GM12878 (cell line): ENCODE data around the gene ENPP6. TPM values are rescaled to one million over a fixed set of nuclear protein-coding genes. Genes with fewer than 3 reads are reported as not detected.

Source experiments
- ATAC-seq: fragments of 200-7000 bp; cut with Tn5 transposase; 3 replicates; pipeline ENCODE4 v1.9.1; 2020; ENCODE audit warnings: mild to moderate bottlenecking, moderate library complexity
- BruUV-seq: library from RNA; stranded (reverse); fragments of 400-500 nt; replicated peaks from 2 replicates; lab custom pipeline; 2021; lab: Mats Ljungman, UMichigan
- CTCF ChIA-PET: fragments of 300-600 bp; sonication (Branson Sonifier 250); formaldehyde crosslinking; extraction: SDS; loops from one replicate; lab custom pipeline; 2021; ENCODE audit warnings: inconsistent platforms; lab: Yijun Ruan, JAX
- POLR2A ChIA-PET: fragments of 350-600 bp; formaldehyde crosslinking; extraction: SDS; loops from one replicate; lab custom pipeline; 2021; ENCODE audit warnings: inconsistent platforms; lab: Charles Lee
- RAD21 ChIA-PET: fragments of 300-600 bp; sonication (Branson Sonifier 250); formaldehyde crosslinking; loops from one replicate; lab custom pipeline; 2023; ENCODE audit warnings: antibody characterized with exemption; ENCODE audit not compliant: unreplicated experiment; lab: Charles Lee
- SMC1A ChIA-PET: fragments of 300-600 bp; sonication (Branson Sonifier 250); formaldehyde crosslinking; loops from one replicate; lab custom pipeline; 2023; ENCODE audit not compliant: unreplicated experiment, uncharacterized antibody; lab: Charles Lee
- DNase-seq: peaks from one replicate; pipeline ENCODE4 v3.0.0-alpha.2; 2011; ENCODE audit warnings: low read depth, low spot score
- FAIRE-seq: peaks from 3 replicates; lab custom pipeline; 2011; peaks lifted over from hg19 to GRCh38; lab: Jason Lieb, UNC
- H2AFZ ChIP-seq: 2 replicates; pipeline ENCODE4 v1.6.0; 2011; ENCODE audit warnings: low read depth, low read length, control low read depth; ENCODE audit not compliant: control insufficient read depth
- H3K27ac ChIP-seq: 2 replicates; pipeline ENCODE4 v1.5.1; 2011; ENCODE audit warnings: control low read depth; ENCODE audit not compliant: control insufficient read depth, insufficient read depth
- H3K27me3 ChIP-seq, 2 experiments: replicated peaks in 1 of 2; 2 replicates each; pipeline versions ENCODE4 v1.6.0 to v1.6.1; 2011; ENCODE audit warnings: low read length in 1 of 2; ENCODE audit not compliant: control insufficient read depth in 2 of 2, insufficient read depth in 2 of 2
- H3K36me3 ChIP-seq, 2 experiments: 2 replicates each; pipeline ENCODE4 v1.5.1; 2011; ENCODE audit warnings: low read length in 1 of 2; ENCODE audit not compliant: control insufficient read depth in 2 of 2, insufficient read depth in 2 of 2
- H3K4me1 ChIP-seq: 2 replicates; pipeline ENCODE4 v1.6.1; 2011; ENCODE audit warnings: mild to moderate bottlenecking, low read length, moderate library complexity, mixed read lengths; ENCODE audit not compliant: control insufficient read depth, insufficient read depth
- H3K4me2 ChIP-seq: 2 replicates; pipeline ENCODE4 v1.6.0; 2011; ENCODE audit warnings: control low read depth; ENCODE audit not compliant: control insufficient read depth, insufficient read depth
- H3K4me3 ChIP-seq: fragments of 200-600 bp; sonication (generic); 2 replicates; pipeline ENCODE4 v1.5.1; 2016
- H3K79me2 ChIP-seq: 2 replicates; pipeline ENCODE4 v1.6.0; 2011; ENCODE audit warnings: low read length; ENCODE audit not compliant: control insufficient read depth, insufficient read depth
- H3K9ac ChIP-seq: 2 replicates; pipeline ENCODE4 v1.8.0; 2011; ENCODE audit warnings: low read length, control low read depth, mixed read lengths; ENCODE audit not compliant: control insufficient read depth, insufficient read depth
- H3K9me3 ChIP-seq: replicated peaks from 3 replicates; pipeline ENCODE4 v1.5.1; 2011; ENCODE audit warnings: mild to moderate bottlenecking, low read length; ENCODE audit not compliant: control insufficient read depth, insufficient read depth
- H4K20me1 ChIP-seq: 2 replicates; pipeline ENCODE4 v1.6.0; 2011; ENCODE audit not compliant: control insufficient read depth, insufficient read depth
- FOXM1 ChIP-seq: IDR thresholded peaks from 2 replicates; pipeline ENCODE4 v1.6.1; 2012; ENCODE audit warnings: low read depth, mild to moderate bottlenecking, inconsistent platforms, low read length, moderate library complexity
- KAT2A ChIP-seq: conservative IDR thresholded peaks from 2 replicates; pipeline ENCODE4 v1.6.1; 2011; ENCODE audit warnings: low read depth, low read length; ENCODE audit not compliant: control insufficient read depth
- RUNX3 ChIP-seq: IDR thresholded peaks from 2 replicates; pipeline ENCODE4 v1.6.1; 2012; ENCODE audit warnings: low read length, inconsistent platforms
- WGBS: methylation state at CpG from one replicate; pipeline ENCODE4 v1.1.6; 2016; ENCODE audit warnings: low lambda C conversion rate; ENCODE audit not compliant: insufficient replicate concordance, insufficient coverage; ENCODE audit errors: missing lambda C conversion rate; 5-methylcytosine and 5-hydroxymethylcytosine counted together
- in situ Hi-C: fragments of 300-500 bp; cut with MboI; formaldehyde crosslinking; loops from 9 replicates; pipeline ENCODE4 v1.14.3; 2018; ENCODE audit warnings: mixed read lengths
- intact Hi-C: fragments of 100-400 bp; cut with micrococcal nuclease; formaldehyde crosslinking; loops from one replicate; pipeline ENCODE4 v1.14.2; 2022; ENCODE audit not compliant: unreplicated experiment
- polyA plus RNA-seq, 11 experiments: library from polyadenylated mRNA; depleted of rRNA in 4 of 11; unstranded in 6 of 11; stranded (reverse) in 5 of 11; fragments of >200 nt; fragmentation: Nextera tagmentation in 4 of 11; fragmentation: Illumina TruSeq in 1 of 11; extraction: Ambion mirVana in 4 of 11; extraction: Trizol in 1 of 11; gene quantifications; 1 replicate in 1 of 11; 2 replicates in 10 of 11; pipeline versions ENCODE4 v1.2.1 to v1.2.3, GENCODE V29; 2011 to 2016; ENCODE audit warnings: inconsistent platforms in 2 of 11, missing spikeins in 2 of 11, low read depth in 1 of 11
- total RNA-seq, 4 experiments: library from RNA; depleted of rRNA in 3 of 4; stranded (reverse); fragments of >200 nt in 3 of 4; fragmentation: Illumina TruSeq in 1 of 4; extraction: Trizol in 1 of 4; gene quantifications; 2 replicates each; pipeline versions ENCODE4 v1.2.1 to v1.2.3, GENCODE V29; 2013 to 2021
- TF ChIP-seq, protein P1 (sequence below), 3 experiments: IDR thresholded peaks in 2 of 3; conservative IDR thresholded peaks in 1 of 3; 2 replicates each; pipeline ENCODE4 v1.5.1; 2011; ENCODE audit warnings: low read depth in 3 of 3, low read length in 3 of 3, mild to moderate bottlenecking in 3 of 3, control low read depth in 2 of 3, moderate library complexity in 2 of 3, inconsistent platforms in 1 of 3, mixed read lengths in 1 of 3; ENCODE audit not compliant: control insufficient read depth in 2 of 3, insufficient read depth in 1 of 3; ENCODE audit errors: extremely low read depth in 1 of 3

The ENPP6 gene
- total and polyA plus RNA-seq, 10 of the 15 experiments (the other 5 are each of a cell fraction or from before 2014, with no cell fraction given) = 0.04 to 1.0 (median 0.44) TPM; not detected in 1

DNA sequence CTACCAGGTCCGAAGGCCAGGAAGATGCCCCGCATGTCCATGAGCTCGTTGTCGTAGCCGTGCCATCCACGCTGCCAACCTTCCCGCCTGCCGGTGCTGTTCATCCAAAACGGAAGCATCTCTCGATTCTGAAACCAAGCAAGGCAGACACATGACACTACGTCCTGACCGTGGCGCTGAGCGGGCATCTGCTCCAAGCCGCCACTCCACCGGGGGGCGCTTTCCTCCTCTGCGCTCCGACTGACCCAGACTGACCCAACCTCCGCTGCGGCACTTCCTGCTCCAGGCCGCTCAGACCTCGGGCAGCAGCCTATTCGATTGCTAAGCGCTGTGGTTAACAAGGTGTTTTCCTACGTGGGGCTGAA is 120.5 kb downstream of the ENPP6 start:
- no TSS peak for BruUV-seq
- 58% methylated on average over 26 of the region's 26 CpGs for WGBS
- Histone ChIP-seq H3K9me3 (no peaks in the 10 kb centered on the region), H4K20me1 (no peaks in the 10 kb centered on the region), H3K9ac (no peak overlapping the region), H2AFZ (no peak overlapping the region; the same call in none of the 2 replicates), H3K4me1 (no peaks in the 10 kb centered on the region; the same call in none of the 2 replicates), H3K79me2 (no peaks in the 10 kb centered on the region), H3K27ac (no peak overlapping the region), H3K4me2 (peak overlapping the region; percentile 69), H3K4me3 (no peak overlapping the region), H3K27me3 (peaks cover 0 to 1% of the 10 kb centered on the region in 2 experiments; a peak in 2 of 4 replicates), H3K36me3 (no peaks in the 10 kb centered on the region)
- ChIA-PET CTCF (interaction anchor here (1.1 kb wide), 1 partner anchor 256 kb away, joined by 3 read pairs; no protein-coding TSS in a partner anchor), RAD21 (no interaction called here), SMC1A (interaction anchor here (0.8 kb wide), 1 partner anchor 628 kb away, joined by 3 read pairs; no protein-coding TSS in a partner anchor), POLR2A (no interaction called here)
- ATAC-seq = peak; percentile 71
- no peak for FAIRE-seq
- in situ Hi-C loops = loop anchor here (10.0 kb wide), 1 partner anchor 622 kb away; no protein-coding TSS in a partner anchor
- intact Hi-C loops = loop anchor here (10.0 kb wide), 1 partner anchor 472 kb away; no protein-coding TSS in a partner anchor
- DNase-seq = no peak
- TF ChIP-seq, protein P1, sequence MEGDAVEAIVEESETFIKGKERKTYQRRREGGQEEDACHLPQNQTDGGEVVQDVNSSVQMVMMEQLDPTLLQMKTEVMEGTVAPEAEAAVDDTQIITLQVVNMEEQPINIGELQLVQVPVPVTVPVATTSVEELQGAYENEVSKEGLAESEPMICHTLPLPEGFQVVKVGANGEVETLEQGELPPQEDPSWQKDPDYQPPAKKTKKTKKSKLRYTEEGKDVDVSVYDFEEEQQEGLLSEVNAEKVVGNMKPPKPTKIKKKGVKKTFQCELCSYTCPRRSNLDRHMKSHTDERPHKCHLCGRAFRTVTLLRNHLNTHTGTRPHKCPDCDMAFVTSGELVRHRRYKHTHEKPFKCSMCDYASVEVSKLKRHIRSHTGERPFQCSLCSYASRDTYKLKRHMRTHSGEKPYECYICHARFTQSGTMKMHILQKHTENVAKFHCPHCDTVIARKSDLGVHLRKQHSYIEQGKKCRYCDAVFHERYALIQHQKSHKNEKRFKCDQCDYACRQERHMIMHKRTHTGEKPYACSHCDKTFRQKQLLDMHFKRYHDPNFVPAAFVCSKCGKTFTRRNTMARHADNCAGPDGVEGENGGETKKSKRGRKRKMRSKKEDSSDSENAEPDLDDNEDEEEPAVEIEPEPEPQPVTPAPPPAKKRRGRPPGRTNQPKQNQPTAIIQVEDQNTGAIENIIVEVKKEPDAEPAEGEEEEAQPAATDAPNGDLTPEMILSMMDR (IDR thresholded peaks at IDR 0.05 in 2 of 3, conservative IDR thresholded peaks at IDR 0.05 in 1 of 3; ENCODE audit: control insufficient read depth in 2 of 3, extremely low read depth in 1 of 3, insufficient read depth in 1 of 3, low read depth in 3 of 3, low read length in 3 of 3) = peak; percentile 9 to 35 (median 23); a peak in 3 of 6 replicates
- TF ChIP-seq FOXM1 (no peak), RUNX3 (0 out of 2 replicates have a peak, but pooled peaks have one; percentile 19), KAT2A (no peak)
